ENCODE measurements around the gene PRKCD. TPM values are rescaled to one million over a fixed set of nuclear protein-coding genes. Genes with fewer than 3 reads are reported as not detected.

The PRKCD gene
- total RNA-seq, 1 donor from 2014 or later: 16.1 TPM

DNA sequence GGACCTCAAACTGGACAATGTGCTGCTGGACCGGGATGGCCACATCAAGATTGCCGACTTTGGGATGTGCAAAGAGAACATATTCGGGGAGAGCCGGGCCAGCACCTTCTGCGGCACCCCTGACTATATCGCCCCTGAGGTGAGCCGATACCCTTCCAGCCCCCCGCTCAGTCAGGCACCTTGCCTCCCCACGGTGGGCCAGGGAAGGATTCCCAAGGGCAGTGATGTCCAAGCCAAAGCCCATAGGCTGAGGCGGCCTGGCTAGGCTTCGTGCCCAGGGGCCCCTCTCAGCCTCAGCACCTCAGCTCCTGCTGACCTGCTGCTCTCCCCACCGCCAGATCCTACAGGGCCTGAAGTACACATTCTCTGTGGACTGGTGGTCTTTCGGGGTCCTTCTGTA lies 27.7 kb downstream of the PRKCD start:
- Mint-ChIP-seq H3K27me3 (ENCODE audit: low read depth) (no peaks in the 10 kb centered on the region), H3K27ac (no peak overlapping the region), H3K4me1 (peaks cover 7% of the 10 kb centered on the region), H3K9me3 (no peaks in the 10 kb centered on the region), H3K36me3 (peaks cover 10% of the 10 kb centered on the region), H3K4me3 (no peak overlapping the region)
- TF ChIP-seq, protein P1, sequence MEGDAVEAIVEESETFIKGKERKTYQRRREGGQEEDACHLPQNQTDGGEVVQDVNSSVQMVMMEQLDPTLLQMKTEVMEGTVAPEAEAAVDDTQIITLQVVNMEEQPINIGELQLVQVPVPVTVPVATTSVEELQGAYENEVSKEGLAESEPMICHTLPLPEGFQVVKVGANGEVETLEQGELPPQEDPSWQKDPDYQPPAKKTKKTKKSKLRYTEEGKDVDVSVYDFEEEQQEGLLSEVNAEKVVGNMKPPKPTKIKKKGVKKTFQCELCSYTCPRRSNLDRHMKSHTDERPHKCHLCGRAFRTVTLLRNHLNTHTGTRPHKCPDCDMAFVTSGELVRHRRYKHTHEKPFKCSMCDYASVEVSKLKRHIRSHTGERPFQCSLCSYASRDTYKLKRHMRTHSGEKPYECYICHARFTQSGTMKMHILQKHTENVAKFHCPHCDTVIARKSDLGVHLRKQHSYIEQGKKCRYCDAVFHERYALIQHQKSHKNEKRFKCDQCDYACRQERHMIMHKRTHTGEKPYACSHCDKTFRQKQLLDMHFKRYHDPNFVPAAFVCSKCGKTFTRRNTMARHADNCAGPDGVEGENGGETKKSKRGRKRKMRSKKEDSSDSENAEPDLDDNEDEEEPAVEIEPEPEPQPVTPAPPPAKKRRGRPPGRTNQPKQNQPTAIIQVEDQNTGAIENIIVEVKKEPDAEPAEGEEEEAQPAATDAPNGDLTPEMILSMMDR (IDR thresholded peaks at IDR 0.05; ENCODE audit: unreplicated experiment): no peak
- DNase-seq (ENCODE audit: low spot score in 2 of 2, unreplicated experiment in 2 of 2): no peak

DNA sequence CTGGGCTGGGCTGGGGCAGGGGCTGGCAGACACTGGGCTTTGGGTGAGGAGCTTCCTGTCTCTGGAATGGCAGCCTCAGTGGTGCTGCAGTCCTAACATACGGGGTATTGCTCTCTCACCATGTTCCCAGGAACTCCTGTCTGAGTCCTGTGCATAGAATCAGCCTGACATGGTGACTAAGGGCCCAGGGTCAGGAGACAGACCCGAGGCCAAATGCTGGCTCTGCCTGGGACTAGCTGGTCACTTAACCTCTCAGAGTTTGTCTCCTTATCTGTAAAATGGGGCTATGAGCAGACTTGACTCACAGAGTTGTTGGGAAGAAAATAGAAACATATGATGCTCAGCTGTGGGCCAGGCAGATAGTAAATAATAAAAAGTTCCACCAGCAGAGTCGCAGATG lies 28.3 kb downstream of the PRKCD start:
- H3K27ac Mint-ChIP-seq: no peak overlapping the region
- no peak for DNase-seq (ENCODE audit: low spot score in 2 of 2, unreplicated experiment in 2 of 2)
- peaks cover 10% of the 10 kb centered on the region for H3K36me3 Mint-ChIP-seq
- H3K9me3 Mint-ChIP-seq: no peaks in the 10 kb centered on the region
- H3K4me1 Mint-ChIP-seq: peaks cover 11% of the 10 kb centered on the region
- H3K4me3 Mint-ChIP-seq: no peak overlapping the region
- TF ChIP-seq, protein P1 (IDR thresholded peaks at IDR 0.05; ENCODE audit: unreplicated experiment): no peak
- no peaks in the 10 kb centered on the region for H3K27me3 Mint-ChIP-seq (ENCODE audit: low read depth)

DNA sequence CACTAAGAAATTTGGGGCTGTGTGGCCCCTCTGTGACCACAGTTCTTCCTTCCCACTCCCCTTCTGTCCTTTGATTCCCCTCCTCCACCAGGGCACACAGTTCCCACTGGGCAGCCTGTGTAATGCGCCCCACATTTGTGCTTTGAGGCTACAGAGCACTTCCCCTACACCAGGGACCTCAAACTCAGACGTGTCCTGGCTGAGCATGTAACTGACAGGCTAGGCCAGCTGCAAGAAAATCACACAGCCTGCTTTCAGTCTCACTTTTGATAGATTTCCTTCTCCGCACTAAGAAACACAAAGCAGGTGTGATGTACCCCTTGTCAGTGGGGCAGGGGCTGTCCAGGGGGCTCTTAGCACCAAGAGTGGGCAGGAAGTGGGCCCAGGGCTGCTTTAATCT lies 29.6 kb downstream of the PRKCD start:
- Mint-ChIP-seq H3K36me3 (peaks cover 7% of the 10 kb centered on the region), H3K27ac (no peak overlapping the region), H3K9me3 (no peaks in the 10 kb centered on the region), H3K4me3 (no peak overlapping the region), H3K27me3 (ENCODE audit: low read depth) (peaks cover 6% of the 10 kb centered on the region), H3K4me1 (peaks cover 11% of the 10 kb centered on the region)
- no peak for DNase-seq (ENCODE audit: low spot score in 2 of 2, unreplicated experiment in 2 of 2)
- TF ChIP-seq, protein P1 (IDR thresholded peaks at IDR 0.05; ENCODE audit: unreplicated experiment): no peak

DNA sequence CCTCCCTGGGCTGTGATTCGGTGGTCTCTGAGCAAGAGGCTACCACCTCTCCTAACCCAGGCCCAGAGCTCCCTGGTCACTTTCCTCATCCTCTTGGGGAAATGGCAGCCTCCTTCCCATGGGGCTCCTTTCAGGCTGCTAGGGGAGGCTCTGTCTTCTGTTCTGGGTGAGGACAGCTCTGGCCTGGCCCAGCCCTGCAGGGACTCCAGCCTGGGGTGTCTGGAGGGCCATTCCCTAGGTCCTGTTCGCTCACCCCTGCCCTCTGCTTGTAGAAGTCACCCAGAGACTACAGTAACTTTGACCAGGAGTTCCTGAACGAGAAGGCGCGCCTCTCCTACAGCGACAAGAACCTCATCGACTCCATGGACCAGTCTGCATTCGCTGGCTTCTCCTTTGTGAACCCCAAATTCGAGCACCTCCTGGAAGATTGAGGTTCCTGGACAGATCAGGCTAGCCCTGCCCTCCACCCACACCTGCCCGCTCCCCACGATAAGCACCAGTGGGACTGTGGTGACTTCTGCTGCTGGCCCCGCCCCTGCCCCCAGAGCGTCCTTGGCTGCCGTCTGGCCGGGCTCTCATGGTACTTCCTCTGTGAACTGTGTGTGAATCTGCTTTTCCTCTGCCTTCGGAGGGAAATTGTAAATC lies 30.9 kb downstream of the PRKCD start:
- TF ChIP-seq, protein P1 (IDR thresholded peaks at IDR 0.05; ENCODE audit: unreplicated experiment): no peak
- Mint-ChIP-seq H3K4me1 (peaks cover 14% of the 10 kb centered on the region), H3K27me3 (ENCODE audit: low read depth) (peaks cover 6% of the 10 kb centered on the region), H3K9me3 (no peaks in the 10 kb centered on the region), H3K36me3 (peaks cover 7% of the 10 kb centered on the region), H3K27ac (no peak overlapping the region), H3K4me3 (no peak overlapping the region)
- no peak for DNase-seq (ENCODE audit: low spot score in 2 of 2, unreplicated experiment in 2 of 2)

DNA sequence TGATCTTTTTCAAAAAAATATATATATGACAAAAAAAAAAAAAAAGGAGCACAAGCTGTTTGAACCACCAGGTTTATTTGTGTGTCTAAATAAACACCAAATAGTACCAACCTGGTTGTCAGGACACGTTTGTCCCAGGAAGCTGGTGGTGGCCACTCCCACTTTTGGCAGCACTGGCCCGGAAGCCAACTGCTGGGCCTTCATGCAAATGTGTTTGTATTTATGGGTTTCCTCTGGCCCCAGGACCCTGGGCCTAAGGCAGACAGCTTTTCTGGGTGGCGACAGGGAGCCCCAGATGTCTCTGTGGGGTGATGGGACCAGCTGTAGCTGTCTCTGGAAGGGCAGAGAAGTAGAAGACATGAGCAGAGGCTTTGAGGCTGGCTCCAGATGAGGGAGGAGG lies 31.6 kb downstream of the PRKCD start:
- Mint-ChIP-seq H3K9me3 (no peaks in the 10 kb centered on the region), H3K27me3 (ENCODE audit: low read depth) (peaks cover 6% of the 10 kb centered on the region), H3K36me3 (peaks cover 7% of the 10 kb centered on the region), H3K4me3 (no peak overlapping the region), H3K4me1 (peaks cover 16% of the 10 kb centered on the region), H3K27ac (no peak overlapping the region)
- TF ChIP-seq, protein P1 (IDR thresholded peaks at IDR 0.05; ENCODE audit: unreplicated experiment): no peak
- no peak for DNase-seq (ENCODE audit: low spot score in 2 of 2, unreplicated experiment in 2 of 2)
